ENCODE data around the gene ABI2. TPM values are rescaled to one million over a fixed set of nuclear protein-coding genes. Genes with fewer than 3 reads are reported as not detected.
"Not testable (repeated sequence)": the region's sequence is repeated elsewhere in the genome, so short reads cannot be mapped to it uniquely, and the experiment has no call there.

ABI2 gene
- total RNA-seq, 1 donor from 2014 or later: 69.1 TPM

DNA sequence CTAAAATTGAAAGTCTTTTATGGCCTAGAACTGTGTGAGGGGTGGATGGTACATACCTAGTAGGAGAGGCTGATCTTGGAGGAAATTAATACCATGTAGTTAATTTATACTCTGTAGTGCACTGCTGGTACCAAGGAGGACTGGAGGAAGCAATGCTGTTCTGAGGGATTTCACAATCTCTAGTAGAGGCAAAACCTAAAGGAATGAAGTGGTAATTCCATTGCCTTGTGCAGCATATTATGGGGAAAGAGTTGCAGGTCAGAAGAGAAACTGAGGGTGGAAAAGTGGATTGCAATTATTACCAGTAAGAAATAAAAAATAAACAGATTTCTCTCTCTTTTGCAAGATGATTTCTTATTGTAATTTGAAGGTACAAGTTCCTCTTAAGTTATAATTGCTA is 2.2 kb downstream of the ABI2 start:
- Histone ChIP-seq H3K4me3 (no peak overlapping the region), H3K36me3 (no peaks in the 10 kb centered on the region), H3K27ac (no peak overlapping the region), H3K9me3 (no peaks in the 10 kb centered on the region), H3K27me3 (no peaks in the 10 kb centered on the region), H3K4me1 (peaks cover 0 to 9% of the 10 kb centered on the region in 2 donors)
- intact Hi-C loops (cut with DNase I): no loop called here
- no peak for DNase-seq (ENCODE audit: low spot score in 2 of 2)
- TF ChIP-seq, protein P1, sequence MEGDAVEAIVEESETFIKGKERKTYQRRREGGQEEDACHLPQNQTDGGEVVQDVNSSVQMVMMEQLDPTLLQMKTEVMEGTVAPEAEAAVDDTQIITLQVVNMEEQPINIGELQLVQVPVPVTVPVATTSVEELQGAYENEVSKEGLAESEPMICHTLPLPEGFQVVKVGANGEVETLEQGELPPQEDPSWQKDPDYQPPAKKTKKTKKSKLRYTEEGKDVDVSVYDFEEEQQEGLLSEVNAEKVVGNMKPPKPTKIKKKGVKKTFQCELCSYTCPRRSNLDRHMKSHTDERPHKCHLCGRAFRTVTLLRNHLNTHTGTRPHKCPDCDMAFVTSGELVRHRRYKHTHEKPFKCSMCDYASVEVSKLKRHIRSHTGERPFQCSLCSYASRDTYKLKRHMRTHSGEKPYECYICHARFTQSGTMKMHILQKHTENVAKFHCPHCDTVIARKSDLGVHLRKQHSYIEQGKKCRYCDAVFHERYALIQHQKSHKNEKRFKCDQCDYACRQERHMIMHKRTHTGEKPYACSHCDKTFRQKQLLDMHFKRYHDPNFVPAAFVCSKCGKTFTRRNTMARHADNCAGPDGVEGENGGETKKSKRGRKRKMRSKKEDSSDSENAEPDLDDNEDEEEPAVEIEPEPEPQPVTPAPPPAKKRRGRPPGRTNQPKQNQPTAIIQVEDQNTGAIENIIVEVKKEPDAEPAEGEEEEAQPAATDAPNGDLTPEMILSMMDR (IDR thresholded peaks at IDR 0.05): no peak

DNA sequence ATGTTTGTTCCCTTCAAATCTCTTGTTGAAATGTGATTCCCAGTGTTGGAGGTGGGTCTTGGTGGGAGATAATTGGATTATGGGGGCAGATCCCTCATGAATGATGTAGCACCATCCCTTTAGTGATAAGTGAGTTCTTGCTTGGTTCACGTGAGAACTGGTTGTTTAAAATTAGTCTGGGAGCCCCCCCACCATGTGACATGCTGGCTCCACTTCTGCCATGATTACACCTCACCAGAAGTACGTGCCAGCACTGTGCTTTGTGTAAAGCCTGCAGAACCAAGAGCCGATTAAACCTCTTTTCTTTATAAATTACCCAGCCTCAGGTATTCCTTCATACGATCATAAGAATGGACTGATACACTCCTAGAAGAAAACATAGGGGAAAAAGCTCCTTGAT is 10.1 kb downstream of the ABI2 start:
- H3K27me3 ChIP-seq: no peaks in the 10 kb centered on the region
- H3K4me3 ChIP-seq: no peak overlapping the region
- intact Hi-C loops (cut with DNase I): no loop called here
- DNase-seq (ENCODE audit: low spot score in 2 of 2): no peak
- TF ChIP-seq, protein P1 (IDR thresholded peaks at IDR 0.05): no peak
- peaks cover 0 to 20% of the 10 kb centered on the region in 2 donors for H3K4me1 ChIP-seq
- no peaks in the 10 kb centered on the region for H3K36me3 ChIP-seq
- no peaks in the 10 kb centered on the region for H3K9me3 ChIP-seq
- H3K27ac ChIP-seq: no peak overlapping the region

DNA sequence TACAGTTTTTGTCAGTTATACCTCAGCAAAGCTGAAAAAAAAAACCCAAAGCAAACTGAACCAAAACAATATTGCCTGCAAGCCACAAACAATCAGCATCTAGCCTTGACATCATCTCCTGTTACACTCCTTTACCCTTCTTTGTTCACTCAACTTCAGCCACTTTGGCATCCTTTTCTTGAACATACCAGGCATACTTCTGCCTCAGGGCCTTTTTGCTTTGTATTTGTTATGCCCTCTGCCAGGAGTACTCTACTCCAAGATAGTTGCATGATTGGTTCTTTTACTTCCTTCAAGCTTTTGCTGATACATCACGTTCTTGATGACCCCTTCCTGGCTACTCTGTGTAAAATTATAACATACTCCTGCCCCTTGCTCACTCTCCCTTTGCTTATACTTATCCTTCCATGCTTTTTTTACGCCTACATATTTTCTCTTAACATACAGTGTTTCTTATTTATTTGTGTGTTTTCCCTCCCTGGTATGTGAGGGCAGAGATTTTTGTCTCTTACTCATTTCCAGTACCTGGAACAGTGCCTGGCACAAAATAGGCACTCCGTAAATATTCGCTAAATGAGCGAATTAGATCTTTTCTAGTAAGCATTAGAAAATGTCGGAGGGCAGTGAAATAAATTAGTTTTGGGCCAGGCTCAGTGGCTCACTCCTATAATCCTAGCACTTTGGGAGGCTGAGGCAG is 12.7 kb downstream of the ABI2 start:
- peak overlapping the region; percentile 17 to 62 for H3K27ac ChIP-seq
- H3K4me3 ChIP-seq: peak overlapping the region in 1 of 2 donors; percentile 19
- intact Hi-C loops (cut with DNase I): no loop called here
- DNase-seq (ENCODE audit: low spot score in 2 of 2): no peak
- no peaks in the 10 kb centered on the region for H3K27me3 ChIP-seq
- no peaks in the 10 kb centered on the region for H3K9me3 ChIP-seq
- TF ChIP-seq, protein P1 (IDR thresholded peaks at IDR 0.05): no peak
- peaks cover 0 to 6% of the 10 kb centered on the region in 2 donors for H3K36me3 ChIP-seq
- H3K4me1 ChIP-seq: peaks cover 0 to 20% of the 10 kb centered on the region in 2 donors

DNA sequence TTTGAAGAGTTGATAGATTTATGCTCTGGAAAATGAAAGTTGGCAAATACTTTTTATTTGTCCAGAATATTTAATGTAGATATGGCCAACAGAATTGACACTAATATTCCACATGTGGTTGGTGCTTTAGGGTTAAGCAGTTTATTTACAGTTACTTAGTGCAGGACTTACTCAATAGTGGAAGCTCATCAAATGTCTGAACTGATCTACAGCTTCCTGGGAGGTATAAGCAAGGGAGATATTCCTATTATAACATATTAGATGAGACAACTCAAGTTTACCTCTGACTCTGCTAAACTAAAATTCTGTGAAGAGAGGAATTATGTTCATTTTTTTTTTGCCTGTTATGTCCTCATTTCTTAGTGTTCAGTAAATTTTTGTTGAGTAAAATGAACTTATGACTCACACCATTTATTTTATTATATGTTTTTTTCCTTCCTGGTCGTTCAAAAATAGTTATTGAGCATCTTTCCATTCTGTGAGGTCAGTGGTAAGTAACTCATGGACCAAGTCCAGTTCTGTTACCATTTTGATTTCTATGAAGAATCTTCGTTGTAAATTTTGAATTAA is 13.6 kb downstream of the ABI2 start:
- intact Hi-C loops (cut with DNase I): no loop called here
- TF ChIP-seq, protein P1 (IDR thresholded peaks at IDR 0.05): no peak

DNA sequence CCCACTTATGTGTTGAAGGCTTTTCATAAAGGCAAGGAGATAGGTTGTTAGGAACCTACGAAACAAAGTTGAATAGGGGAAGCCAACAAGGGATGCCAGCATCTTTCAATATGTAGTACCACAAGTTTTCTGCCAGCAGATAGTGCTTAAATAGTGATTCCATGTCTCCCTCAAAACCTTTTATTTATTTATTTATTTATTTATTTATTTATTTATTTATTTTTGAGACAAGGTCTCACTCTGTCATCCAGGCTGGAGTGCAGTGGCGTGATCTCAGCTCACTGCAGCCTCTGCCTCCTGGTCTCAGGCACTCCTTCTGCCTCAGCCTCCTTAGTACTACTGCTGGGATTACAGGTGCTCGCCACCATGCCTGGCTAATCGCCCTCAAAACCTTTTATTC is 14.2 kb downstream of the ABI2 start:
- H3K4me3 ChIP-seq; H3K27me3 ChIP-seq; H3K9me3 ChIP-seq; DNase-seq (ENCODE audit: low spot score in 2 of 2); H3K36me3 ChIP-seq; intact Hi-C loops (cut with DNase I): not testable (repeated sequence)
- H3K4me1 ChIP-seq: peaks cover 0 to 20% of the 10 kb centered on the region in 2 donors
- peak overlapping the region in 1 of 2 donors; percentile 17 for H3K27ac ChIP-seq

More for the DNA sequence above, 13.6 kb downstream of the ABI2 start:
- Histone ChIP-seq H3K9me3 (no peaks in the 10 kb centered on the region), H3K4me1 (peaks cover 0 to 20% of the 10 kb centered on the region in 2 donors), H3K4me3 (no peak overlapping the region), H3K27me3 (no peaks in the 10 kb centered on the region), H3K27ac (peak overlapping the region; percentile 17 to 62), H3K36me3 (peaks cover 0 to 6% of the 10 kb centered on the region in 2 donors)
- no peak for DNase-seq (ENCODE audit: low spot score in 2 of 2)

DNA sequence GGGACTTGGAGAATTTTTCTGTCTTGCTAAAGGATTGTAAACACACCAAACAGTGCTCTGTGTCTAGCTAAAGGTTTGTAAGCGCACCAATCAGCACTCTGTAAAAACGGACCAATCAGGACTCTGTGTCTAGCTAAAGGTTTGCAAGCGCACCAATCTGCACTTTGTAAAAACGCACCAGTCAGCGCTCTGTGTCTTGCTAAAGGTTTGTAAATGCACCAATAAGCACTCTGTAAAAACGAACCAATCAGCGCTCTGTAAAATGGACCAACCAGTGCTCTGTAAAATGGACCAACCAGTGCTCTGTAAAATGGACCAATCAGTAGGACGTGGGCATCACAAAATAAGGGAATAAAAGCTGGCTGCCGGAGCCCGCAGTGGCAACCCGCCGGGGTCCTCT is 16.5 kb downstream of the ABI2 start:
- peaks cover 0 to 6% of the 10 kb centered on the region in 2 donors for H3K36me3 ChIP-seq
- H3K4me3 ChIP-seq: no peak overlapping the region
- TF ChIP-seq, protein P1 (IDR thresholded peaks at IDR 0.05): no peak
- H3K9me3 ChIP-seq: no peaks in the 10 kb centered on the region
- peaks cover 0 to 20% of the 10 kb centered on the region in 2 donors for H3K4me1 ChIP-seq
- intact Hi-C loops (cut with DNase I): no loop called here
- DNase-seq (ENCODE audit: low spot score in 2 of 2): no peak
- no peak overlapping the region for H3K27ac ChIP-seq
- no peaks in the 10 kb centered on the region for H3K27me3 ChIP-seq
